Activated CD4-positive, CD25-positive, alpha-beta regulatory T cell treated with anti-CD3 and anti-CD28 coated beads, Interleukin-2, amount 50 U/mL, for 16 hours (primary cell): Measurements from ENCODE around the gene DCX.

Source experiments
- DNase-seq: peaks from one replicate; pipeline ENCODE4 v3.0.0-alpha.2; 2020; ENCODE audit warnings: low read depth, low spot score

The DCX gene

DNA sequence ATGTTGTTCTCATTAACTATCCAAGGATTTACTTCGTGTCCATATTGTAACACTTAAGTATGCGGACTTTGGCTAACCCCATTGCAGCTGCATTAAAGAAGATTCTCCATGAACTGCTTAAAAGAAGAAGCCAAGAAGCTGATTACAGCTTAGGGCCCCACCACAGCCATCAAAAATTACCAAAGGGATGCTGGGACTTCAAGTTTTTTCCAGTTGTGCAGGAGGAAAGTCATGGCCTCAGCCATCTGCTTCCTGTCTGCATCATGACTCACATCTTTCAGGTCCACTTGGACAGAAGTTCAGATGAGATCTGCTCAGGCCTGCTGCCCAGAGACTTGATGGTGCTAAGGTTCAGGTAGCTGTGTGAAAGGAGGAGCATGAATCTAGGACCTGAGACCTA is 102.9 kb downstream of the DCX start:
- DNase-seq: no peak

DNA sequence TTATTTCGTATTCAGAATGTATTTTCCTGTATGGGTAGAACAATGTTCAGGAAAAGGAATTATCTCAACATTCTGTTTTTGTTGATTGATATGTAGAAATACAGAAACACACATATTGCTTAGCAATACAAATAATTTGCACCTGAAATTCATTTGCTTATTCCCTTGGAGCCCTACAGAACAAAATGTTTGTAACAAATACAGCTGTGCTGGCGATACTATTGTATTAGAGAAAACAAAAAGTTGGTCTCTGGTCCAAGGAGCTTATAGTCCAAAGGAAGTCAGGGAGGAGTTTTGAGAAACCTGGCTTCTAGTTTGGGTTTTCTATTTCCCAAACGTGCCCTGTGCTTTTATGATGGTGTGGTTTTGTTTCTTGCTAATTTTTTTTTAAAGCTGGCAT is 104.0 kb downstream of the DCX start:
- DNase-seq: no peak

DNA sequence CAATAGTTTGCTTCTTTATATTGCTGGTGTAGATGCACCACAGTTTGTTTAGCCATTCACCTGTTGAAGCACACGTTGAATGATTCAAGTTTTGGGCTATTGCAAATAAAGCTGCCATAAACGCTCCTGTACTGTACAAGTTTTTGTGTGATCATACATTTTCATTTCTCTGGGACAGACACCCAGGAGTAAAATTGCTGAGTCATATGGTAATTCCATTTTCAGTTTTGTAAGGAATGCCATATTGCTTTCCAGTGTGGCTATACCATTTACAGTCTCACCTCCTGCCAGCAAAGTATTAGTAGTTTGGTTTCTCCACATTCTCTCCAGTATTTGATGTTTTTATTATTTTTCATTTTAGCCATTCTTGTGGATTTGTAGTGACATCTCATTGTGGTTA is 109.7 kb downstream of the DCX start:
- no peak for DNase-seq

DNA sequence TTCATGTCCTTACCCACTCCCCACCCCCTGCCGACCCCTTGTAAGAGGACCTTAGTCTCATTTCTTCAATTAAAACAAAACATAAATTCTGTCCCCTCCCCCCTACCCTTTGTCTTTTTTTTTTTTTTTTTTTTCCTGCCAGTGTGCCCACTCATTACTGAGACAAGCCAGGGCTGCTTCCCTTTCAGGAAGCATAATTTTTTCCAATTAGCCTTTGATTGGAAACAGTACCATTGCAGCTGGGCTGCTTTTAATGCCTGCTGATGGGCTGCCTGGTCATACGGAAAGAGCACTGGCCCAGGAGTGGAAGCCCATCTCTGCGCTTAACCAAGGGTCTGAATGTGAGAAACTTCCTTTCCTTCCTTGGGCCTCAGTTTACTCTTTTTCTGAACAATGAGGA is 123.2 kb downstream of the DCX start:
- no peak for DNase-seq

DNA sequence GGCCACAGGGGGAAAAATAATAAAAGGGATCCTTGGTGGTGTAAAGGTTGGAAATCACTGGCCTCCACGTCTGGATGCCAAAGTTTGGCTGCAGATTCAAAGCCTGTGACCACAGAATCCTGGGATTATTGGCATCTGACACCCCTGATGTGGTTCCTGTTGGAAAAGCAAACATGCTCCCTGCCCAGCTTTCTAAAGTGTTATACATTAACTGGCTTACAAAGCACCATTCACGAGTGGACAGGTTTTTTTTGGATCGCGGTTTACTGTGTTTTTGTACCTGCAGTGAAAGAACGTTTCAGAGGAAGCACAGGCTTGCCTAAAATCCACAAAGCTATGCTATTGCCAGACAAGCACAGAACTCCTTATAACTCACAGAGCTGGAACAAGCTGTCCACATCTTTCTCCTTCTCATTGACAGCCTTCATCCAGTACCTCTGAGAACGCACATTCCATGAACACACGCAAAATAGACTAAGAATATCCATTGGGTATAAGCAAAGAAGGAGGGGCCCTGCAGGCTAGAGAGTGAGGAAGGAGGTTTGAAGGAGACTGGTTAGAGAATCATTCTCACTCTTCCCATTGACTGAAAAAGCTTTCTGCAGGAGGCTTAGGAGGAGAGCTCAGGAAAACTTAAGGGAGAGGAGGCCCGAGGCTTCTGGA is 127.2 kb downstream of the DCX start:
- DNase-seq: no peak

DNA sequence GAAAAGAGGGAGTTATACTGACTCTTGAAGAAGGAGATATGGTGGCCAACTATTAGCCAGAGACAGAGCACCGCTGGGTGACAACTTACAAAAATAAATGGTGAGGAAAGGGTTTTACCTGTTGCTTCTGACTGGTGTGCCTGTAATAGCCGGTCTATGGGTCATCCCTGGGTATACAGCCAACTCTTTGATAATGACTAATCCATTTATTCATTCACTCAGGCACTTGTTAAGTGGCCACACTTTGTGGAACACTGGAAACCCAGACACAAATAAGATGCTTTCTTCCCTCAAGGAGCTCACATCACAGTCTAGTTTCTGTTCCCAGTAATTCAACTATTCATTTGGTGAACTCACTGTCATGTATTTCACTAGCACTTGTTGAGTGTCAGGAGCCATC is 128.5 kb downstream of the DCX start:
- DNase-seq: no peak

DNA sequence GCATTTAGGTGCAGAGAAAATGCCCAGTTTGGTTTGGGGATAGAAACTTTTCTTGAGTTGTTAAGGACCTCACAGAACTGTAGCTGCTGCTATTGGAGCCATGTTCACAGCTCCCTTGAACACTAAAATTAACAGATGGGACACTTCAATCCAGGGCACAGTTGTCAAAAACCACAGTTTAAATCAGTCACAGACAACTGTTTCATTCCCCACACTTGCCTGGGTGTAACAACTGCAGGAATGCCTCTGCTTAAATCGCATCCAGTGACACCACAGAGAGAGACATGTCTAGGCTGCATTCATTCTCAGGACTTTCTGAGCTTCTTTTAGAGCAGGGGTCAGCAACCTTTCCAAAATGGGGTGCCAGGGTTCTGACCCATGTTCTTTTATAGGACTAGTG is 129.0 kb downstream of the DCX start:
- DNase-seq: no peak

DNA sequence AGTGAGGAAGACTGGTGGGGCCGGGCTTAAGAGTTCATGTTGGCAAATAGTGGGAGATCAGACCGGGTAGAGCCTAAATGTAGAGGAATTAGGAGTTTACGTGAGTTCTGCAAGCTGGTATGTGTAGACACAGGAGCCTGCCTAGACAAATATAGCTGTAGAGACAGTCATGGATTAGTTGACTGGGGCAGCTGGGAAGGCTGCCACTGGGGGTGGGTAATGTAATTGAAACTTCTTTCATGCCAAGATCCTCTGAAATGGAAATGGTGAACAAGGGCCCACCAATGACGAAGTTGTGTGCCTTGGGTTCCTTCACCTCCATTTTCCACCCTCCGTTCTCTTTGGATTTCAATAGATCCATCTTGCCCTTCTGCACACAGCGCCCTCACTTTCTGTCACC is 129.9 kb downstream of the DCX start:
- DNase-seq: no peak

DNA sequence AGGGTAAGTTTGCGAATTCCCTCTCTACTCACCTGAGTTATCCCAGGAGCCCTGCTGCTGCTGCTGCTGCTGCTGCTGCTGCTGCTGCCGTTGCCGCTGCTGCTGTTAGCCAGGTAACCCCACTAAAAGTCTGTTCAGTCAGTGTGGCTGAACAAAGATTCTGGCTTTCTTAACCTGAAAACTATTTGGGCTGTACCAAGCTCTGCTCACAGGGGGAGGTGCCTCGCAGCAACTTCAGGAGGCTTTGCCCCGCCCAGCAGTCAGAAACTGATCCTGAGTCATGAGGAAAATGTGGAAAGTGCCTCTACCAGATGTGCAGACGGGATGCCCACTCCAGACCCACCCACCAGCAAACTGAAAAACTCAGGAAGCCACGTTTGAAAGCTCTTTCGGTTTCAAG is 141.7 kb downstream of the DCX start, which contains the start of gene CAPN6:
Gene CAPN6, minus strand, starts transcription at position 145 of the 400 bp plus-strand sequence. CDS start 6,547 bp downstream, outside the sequence.
- DNase-seq: no peak

DNA sequence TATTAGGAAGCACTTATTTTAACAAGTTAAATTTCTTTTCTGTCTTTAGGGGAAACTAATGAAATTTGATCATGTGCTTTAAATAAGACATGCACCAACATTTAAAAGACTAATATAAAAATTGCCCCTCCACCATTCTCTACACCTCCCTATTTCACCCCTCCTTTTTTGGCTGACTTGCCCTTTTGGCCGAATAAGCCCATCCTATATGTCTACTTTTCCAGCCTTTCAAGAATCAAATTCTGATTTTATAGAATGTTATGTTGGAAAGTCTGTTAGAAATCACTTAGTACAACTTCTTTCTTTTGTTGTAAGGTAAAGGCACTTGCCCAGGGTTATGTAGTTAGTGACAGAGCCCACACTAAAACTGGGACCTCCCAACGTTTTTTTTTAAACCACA is 143.5 kb downstream of the DCX start:
- DNase-seq: no peak

DNA sequence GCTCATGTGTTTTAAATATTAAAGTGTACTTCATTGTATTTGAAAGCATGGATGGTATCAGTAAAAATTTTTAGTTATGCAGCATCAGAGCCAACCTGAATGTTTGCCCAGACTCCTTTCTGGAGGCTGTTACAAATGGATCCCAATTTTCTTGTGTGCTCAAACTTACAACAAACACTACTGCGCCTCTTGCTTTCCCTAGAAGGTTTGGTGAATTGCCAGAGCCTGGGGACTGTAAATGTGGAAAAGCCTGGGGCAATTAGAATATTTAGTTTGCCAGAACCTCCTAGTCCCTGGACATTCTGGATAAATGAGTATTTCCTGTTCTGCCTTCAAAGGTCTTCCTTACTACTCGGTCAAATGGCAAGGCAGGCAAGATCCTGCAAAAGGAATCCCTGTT is 146.5 kb downstream of the DCX start:
- DNase-seq: no peak

DNA sequence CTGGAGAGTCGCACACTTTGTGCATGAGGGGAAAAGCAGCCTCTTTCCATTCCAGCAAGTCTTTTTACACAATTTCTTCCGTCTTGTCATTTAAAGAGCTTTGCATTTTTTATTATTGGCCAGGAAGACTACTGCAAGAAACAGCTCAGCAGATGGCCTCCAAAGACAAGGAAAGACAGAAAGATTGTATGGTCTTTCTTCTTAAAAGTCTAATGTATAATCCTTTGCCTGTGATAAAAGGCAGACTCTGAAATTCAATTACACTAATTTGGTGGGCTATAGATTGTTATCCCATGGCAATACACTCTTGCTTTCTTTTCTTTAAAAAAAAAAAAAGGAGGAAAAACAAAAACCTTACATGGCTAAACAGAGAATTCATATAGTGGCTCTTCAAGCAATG is 147.6 kb downstream of the DCX start:
- DNase-seq: no peak

DNA sequence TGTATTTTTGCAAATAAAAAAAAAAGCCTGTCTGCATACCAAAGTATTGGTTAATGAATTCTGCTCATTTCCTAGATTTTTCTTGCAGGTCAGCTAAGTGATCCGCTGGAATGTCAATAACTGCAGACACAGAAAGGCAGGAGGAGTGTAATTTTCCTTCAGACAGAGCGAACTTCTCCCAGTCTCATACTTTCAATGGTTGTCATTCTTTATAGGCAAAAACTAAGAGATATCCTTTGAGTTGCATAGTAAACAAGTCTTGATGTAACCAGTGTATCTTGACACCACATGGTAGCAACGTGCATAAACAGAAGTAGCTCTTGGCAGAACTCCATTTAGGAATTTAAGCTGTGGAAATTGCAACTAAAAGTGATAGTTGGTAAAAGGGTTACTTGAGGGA is 149.9 kb downstream of the DCX start:
- no peak for DNase-seq

DNA sequence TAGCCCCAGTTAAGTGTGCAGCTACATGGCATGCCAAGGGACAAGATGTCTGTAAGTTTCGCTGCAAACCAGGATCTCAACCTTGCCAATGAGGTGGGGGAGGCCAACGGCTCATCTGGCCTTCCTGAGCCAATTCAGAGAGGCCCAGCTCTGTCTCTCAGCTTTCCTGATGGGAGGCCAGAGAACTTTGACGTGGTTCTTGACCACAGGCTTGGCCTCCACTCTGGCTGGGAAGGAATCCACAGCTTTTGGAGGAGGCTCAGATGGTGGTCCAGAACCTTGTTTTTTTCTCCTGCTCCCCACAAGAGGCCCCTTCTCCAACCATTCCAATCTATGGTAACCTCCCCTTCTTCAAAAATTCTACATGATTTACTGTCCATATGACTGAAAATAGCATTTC is 151.5 kb downstream of the DCX start:
- no peak for DNase-seq

DNA sequence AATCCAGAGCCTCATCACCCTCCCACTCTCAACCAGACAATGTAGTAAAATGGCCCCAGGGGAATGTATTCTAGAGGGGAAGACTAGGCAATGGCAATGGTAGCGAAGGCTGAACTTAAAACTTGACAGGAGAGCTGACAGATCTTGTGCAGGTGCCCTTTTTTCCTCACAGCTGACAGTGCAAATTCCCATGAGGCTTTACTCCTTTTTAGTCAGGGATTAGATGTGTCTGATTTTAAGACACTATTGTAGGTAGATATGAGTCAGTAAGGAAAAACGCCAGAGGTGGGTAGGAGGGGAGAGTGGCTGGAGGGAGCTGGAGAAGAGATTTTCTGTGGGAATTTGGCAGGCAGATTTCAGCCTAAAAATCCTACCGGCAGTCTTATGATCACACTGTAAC is 152.4 kb downstream of the DCX start:
- DNase-seq: no peak

DNA sequence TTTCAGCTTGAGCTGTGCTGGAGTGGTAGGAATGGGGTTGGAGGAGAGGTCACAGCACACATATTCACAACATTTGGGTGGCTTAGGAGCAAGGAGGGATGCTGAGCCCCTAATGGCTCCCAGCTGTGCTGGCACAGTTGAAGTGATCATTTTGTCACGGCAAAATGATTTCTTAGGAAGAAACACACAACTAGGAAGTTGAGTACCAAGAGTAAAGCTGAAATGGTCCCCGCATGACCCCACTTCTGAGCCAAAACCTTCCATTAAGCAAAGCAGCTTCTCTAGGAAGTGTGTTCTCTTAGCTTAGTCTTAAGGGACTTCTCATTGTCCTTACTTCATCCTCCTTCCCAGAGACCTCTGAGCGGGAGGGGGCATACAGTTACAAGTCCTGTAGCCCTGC is 154.3 kb downstream of the DCX start:
- no peak for DNase-seq

DNA sequence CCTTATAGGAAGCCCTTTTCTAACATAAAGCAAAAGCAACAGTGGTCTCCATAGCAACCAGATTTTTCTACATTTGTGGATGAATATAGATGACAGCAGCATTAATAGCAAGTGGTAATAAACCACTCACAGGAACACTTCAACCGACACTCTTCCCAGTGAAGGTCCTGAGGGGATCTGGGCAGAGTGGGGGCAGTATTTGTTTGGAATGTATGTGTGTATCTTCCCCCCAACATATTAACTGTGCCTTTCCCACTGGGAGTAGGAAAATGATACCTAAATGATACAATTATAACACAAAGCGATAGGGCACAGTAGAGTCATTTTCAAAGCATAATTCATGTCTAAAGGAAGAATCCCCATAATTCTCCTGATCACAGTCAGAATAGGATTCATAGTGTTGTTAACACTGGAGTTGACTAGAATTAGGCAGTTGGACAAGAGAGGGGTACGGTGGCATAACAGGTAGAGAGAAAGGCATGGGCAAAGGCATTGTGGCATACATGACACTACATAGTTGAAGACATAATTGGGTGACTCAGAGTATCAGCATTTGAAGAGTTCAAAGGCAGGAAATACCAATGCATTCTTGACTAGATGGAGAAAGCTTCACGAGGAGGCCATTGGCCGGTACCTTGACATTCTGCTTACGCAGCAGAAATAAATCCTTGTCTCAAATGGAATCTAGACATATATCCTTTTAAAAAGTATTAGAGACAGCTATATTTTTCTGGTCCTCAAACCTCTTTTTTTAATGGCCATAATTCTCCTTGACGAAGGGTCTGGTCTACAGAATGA is 156.9 kb downstream of the DCX start:
- no peak for DNase-seq

DNA sequence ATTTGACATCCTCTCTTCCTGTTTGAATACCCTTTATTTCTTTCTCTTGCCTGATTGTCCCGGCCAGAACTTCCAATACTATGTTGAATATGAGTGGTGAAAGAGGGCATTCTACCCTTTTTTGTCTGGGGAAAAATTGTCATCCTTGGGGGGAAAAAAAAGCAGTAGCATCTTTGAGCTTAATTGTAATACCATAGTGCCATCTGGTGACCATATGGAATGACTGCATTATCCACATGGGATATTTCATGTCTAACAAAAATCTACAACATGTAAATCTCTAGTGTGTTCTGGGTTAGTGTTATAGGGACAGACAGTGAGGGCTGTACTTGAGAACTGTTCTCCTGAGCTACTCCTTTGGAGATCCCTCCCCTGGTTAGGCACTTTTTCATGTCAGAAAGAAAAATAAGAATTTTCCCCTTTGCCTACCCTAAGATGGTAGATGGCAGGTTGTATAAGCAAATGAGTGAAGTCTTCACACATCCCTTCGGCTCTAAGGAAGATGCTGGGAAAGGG is 167.7 kb downstream of the DCX start:
- DNase-seq: no peak
